NCI-H1436 (cell line): ENCODE data around the gene INTS1.

Experiments
- DNase-seq: peaks from one replicate; lab custom pipeline; 2025; lab: John Stamatoyannopoulos, UW

INTS1 gene

GRCh38 chr7:1485156-1485555, 19.0 kb downstream of the INTS1 start:
- no peak for DNase-seq

- DNase-seq, result no peak
Measured at GRCh38 chr7:1484569-1484968, 19.6 kb downstream of the INTS1 start.

DNA sequence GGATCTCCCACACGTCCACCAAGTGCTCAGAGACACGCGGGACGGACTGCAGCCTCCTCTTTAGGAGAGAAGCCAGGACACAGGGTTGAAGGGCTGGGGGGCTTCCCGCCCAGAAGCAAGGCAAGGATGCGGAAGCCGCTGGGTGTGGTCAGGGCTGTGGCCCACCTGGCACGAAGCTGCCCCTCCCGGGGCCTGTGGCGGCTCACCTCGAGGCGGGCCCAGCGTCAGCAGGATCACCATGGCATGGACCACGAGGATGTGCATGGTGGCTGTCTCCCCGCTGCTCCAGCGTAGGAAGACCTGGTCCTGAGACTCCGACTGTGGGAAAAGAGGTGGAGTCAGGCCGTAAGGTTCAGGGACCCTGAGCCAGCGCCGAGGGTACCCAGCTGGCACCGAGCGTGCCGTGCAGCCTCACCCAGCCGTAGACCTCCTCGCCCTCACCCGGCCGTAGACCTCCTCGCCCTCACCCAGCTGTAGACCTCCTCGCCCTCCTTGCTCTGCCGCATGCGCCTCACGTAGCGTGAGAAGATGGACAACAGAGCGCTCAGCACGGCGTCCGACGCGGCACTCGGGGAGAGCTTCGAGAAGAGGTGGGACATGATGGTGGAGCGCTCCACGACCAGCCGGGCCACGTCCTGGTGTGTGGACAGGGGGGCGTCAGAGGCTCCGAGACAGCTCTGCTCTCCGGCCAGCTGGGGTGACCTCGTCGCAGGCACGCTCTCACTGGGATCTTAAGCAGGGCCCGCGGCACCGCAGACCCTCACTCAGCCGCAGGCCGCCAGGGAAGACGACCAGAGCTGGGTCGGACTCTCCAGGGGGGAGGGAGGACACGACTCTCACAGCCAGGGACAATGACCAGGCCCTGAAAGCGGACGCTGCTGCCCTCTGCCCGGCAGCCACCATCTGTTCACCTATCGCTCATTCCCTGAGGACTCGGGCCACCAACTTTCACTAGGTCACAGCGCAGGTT, 20.4 kb downstream of the INTS1 start:
- no peak for DNase-seq

- no peak for DNase-seq
Measured at GRCh38 chr7:1483079-1483478, 21.1 kb downstream of the INTS1 start.

DNA sequence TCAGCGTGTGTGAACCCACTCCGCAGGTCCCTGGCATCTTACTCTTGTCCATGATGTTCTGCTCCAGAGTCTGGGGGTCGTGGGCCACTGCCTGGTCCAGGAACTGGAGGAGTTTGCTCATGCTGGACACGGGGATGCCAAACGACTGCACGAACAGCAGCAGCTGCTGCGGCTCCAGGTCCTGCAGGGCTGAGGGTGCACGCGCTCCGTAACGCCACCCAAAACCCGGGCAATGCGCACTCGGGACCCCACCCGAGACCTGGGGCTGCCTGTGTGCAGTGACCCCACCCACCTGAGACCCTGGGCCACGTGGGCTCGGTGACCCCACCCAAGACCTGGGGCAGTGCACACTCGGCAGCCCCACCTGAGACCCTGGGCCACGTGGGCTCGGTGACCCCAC, 22.9 kb downstream of the INTS1 start:
- DNase-seq, result no peak

GRCh38 chr7:1480670-1481069, 23.5 kb downstream of the INTS1 start:
- DNase-seq, result no peak

DNA sequence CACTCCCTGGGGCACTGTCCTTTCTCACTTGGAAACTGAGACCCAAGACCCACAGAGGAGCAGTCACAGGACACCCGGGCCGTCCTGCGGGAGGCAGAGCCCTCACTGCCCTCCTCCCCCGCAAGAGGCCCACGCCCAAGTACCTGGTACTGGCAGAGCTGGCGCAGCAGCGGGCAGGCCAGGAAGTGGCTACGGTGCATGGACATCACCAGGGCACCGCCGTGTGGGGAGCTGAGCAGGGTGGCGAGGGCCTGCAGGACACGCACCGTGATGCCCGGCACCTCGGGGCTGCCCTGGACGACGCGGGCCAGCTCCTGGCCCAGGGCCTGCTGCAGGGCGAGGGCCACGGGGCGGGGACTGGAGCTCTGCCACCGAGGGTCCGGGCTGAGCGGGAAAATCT, 24.9 kb downstream of the INTS1 start:
- DNase-seq, result no peak

DNA sequence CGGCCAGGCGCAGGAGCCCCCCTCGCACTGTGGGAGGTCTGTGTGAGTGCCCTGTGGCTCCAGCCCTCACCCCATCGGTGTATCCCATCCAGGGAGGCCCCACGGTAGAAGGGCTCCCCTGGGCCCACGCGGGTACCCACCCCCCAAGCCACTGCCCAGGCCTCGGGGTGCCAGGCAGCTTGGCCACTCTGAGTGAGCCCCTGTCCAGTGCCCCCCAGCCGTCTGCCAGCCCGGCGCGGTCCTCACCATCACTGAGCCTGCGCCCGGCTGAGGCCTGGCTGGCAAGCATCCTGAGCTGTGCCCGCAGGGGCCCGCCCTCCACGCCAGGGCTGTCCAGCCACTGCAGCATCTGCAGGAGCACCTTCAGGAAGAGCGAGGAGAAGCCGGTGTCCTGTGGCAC, 25.7 kb downstream of the INTS1 start:
- no peak for DNase-seq

DNA sequence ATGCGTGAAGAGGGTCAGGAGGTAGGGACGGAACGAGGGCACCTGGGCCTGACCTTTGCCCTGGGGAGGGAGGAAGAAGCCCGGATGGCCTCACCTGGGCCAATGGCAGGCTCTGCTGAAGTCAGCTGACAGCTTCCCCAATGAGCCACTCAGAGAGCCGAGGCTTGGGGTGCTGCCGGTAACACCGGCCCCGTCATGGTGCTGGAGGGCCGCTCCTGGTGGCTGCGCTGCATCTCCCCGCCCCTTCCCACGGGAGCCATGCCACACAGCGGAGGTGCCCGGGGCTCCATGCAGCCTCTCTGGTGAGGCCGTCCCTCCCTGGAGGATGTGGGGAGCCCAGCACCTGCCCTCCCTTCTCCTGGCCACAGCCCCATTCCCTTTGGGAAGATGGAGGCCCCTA, 27.3 kb downstream of the INTS1 start:
- DNase-seq, result no peak

GRCh38 chr7:1475991-1476390, 28.2 kb downstream of the INTS1 start:
- DNase-seq, result no peak

- no peak for DNase-seq
Measured at GRCh38 chr7:1475393-1475792, 28.8 kb downstream of the INTS1 start.

DNA sequence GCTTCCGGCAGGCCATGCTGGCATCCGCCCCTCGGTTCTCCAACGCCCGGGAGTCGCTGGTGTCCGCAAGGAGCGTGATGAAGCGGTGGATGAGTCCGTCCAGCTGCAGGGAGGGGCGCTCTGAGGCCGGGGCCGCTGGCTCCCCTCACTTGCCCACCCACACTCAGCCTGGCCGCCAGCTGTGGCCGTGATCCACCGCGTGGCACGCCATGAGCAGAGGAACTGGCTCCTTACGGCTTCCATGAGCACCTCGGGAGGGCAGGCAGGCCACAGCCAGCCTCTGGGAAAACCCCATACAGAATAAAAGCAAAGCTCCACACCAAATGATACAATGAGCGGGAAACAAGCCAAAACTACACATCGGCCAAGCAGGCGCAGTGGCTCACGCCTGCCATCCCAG, 29.5 kb downstream of the INTS1 start:
- DNase-seq, result no peak

GRCh38 chr7:1473864-1474512, 30.2 kb downstream of the INTS1 start:
- DNase-seq, result peak; percentile 75

- no peak for DNase-seq
Measured at GRCh38 chr7:1470901-1471300, 33.3 kb downstream of the INTS1 start.

GRCh38 chr7:1468643-1469298, 35.4 kb downstream of the INTS1 start:
- DNase-seq, result no peak

- DNase-seq, result no peak
Measured at GRCh38 chr7:1468203-1468602, 36.0 kb downstream of the INTS1 start.

GRCh38 chr7:1466524-1467271, 37.5 kb downstream of the INTS1 start:
- no peak for DNase-seq

GRCh38 chr7:1464694-1465093, 39.5 kb downstream of the INTS1 start:
- no peak for DNase-seq

- DNase-seq, result no peak
Measured at GRCh38 chr7:1463676-1464223, 40.4 kb downstream of the INTS1 start.

GRCh38 chr7:1461646-1462375, 42.4 kb downstream of the INTS1 start:
- no peak for DNase-seq
